CD14-positive monocyte (primary cell): Measurements from ENCODE around the gene CLEC18A. TPM values are rescaled to one million over a fixed set of nuclear protein-coding genes. Genes with fewer than 3 reads are reported as not detected.
A peak's percentile ranks its signal among the peaks of the same experiment; 100 is the strongest.

Experiments used
- DNase-seq, 3 donors: peaks; one replicate each; pipeline ENCODE4 v3.0.0-alpha.2; 2011 to 2022
- H2AFZ ChIP-seq: 2 replicates; pipeline ENCODE4 v1.6.0; 2012; ENCODE audit warnings: mild to moderate bottlenecking, low read depth, low read length, inconsistent platforms; ENCODE audit not compliant: insufficient read depth, poor library complexity, severe bottlenecking
- H3K27ac ChIP-seq, 2 donors: 1 replicate in 1 of 2; 2 replicates in 1 of 2; pipeline ENCODE4 v1.5.1; 2012 to 2013; ENCODE audit warnings: low read length in 2 of 2, control low read depth in 1 of 2, inconsistent platforms in 1 of 2, low read depth in 1 of 2, mild to moderate bottlenecking in 1 of 2
- H3K27me3 ChIP-seq, 2 donors: one replicate each; pipeline versions ENCODE4 v1.6.0 to v1.6.1; 2011 to 2013; ENCODE audit warnings: low read length in 2 of 2; ENCODE audit not compliant: control insufficient read depth in 2 of 2, insufficient read depth in 2 of 2
- H3K36me3 ChIP-seq, 2 donors: replicated peaks in 1 of 2; 1 replicate in 1 of 2; 2 replicates in 1 of 2; pipeline versions ENCODE4 v1.5.1 to v1.6.1; 2012 to 2013; ENCODE audit warnings: low read length in 2 of 2, control low read depth in 1 of 2, inconsistent platforms in 1 of 2, mild to moderate bottlenecking in 1 of 2; ENCODE audit not compliant: insufficient read depth in 2 of 2, control insufficient read depth in 1 of 2
- H3K4me1 ChIP-seq, 2 donors: 1 replicate in 1 of 2; 2 replicates in 1 of 2; pipeline versions ENCODE4 v1.5.1 to v1.6.1; 2012 to 2013; ENCODE audit warnings: low read length in 2 of 2, control low read depth in 1 of 2, inconsistent platforms in 1 of 2, mild to moderate bottlenecking in 1 of 2, moderate library complexity in 1 of 2; ENCODE audit not compliant: insufficient read depth in 2 of 2, control insufficient read depth in 1 of 2
- H3K4me2 ChIP-seq: replicated peaks from 2 replicates; pipeline ENCODE3; 2012; ENCODE audit warnings: low read length, moderate library complexity, mild to moderate bottlenecking; ENCODE audit not compliant: poor library complexity, severe bottlenecking; ENCODE audit errors: extremely low read depth
- H3K4me3 ChIP-seq, 3 experiments: fragments of 200-600 bp in 1 of 3; sonication (generic) in 1 of 3; replicated peaks in 1 of 3; 1 replicate in 2 of 3; 2 replicates in 1 of 3; pipeline ENCODE4 v1.5.1; 2011 to 2013; ENCODE audit warnings: low read length in 3 of 3, mild to moderate bottlenecking in 3 of 3, control low read depth in 2 of 3, low read depth in 2 of 3, inconsistent platforms in 1 of 3, moderate library complexity in 1 of 3
- H3K79me2 ChIP-seq: 2 replicates; pipeline ENCODE4 v1.6.0; 2012; ENCODE audit warnings: mild to moderate bottlenecking, control low read depth, inconsistent platforms, low read length, moderate library complexity; ENCODE audit not compliant: insufficient read depth
- H3K9ac ChIP-seq: 2 replicates; pipeline ENCODE4 v1.6.0; 2017; ENCODE audit warnings: low read length, mild to moderate bottlenecking; ENCODE audit not compliant: insufficient read depth, poor library complexity, severe bottlenecking
- H3K9me3 ChIP-seq, 2 donors: replicated peaks in 1 of 2; 1 replicate in 1 of 2; 2 replicates in 1 of 2; pipeline versions ENCODE4 v1.5.1 to v1.6.1; 2012 to 2013; ENCODE audit warnings: low read length in 2 of 2, control low read depth in 1 of 2; ENCODE audit not compliant: control insufficient read depth in 1 of 2, insufficient read depth in 1 of 2
- H4K20me1 ChIP-seq: 2 replicates; pipeline ENCODE4 v1.6.0; 2012; ENCODE audit warnings: mild to moderate bottlenecking, low read length, control low read depth, moderate library complexity; ENCODE audit not compliant: insufficient read depth
- H3K27ac Mint-ChIP-seq, 7 donors: one replicate each; pipeline ENCODE4 v1.8.0; 2020; ENCODE audit warnings: mild to moderate bottlenecking in 7 of 7, mixed read lengths in 7 of 7, moderate library complexity in 6 of 7, inconsistent platforms in 2 of 7
- H3K27me3 Mint-ChIP-seq, 3 donors: one replicate each; pipeline ENCODE4 v1.8.0; 2021 to 2022; ENCODE audit warnings: low read depth in 3 of 3, mild to moderate bottlenecking in 3 of 3, mixed read lengths in 3 of 3, moderate library complexity in 3 of 3, inconsistent platforms in 1 of 3
- H3K36me3 Mint-ChIP-seq, 2 donors: one replicate each; pipeline ENCODE4 v1.8.0; 2020; ENCODE audit warnings: mixed read lengths in 2 of 2, inconsistent platforms in 1 of 2, mild to moderate bottlenecking in 1 of 2
- H3K4me1 Mint-ChIP-seq: one replicate; pipeline ENCODE4 v1.8.0; 2020; ENCODE audit warnings: mild to moderate bottlenecking, mixed read lengths
- H3K4me3 Mint-ChIP-seq, 2 donors: one replicate each; pipeline ENCODE4 v1.8.0; 2020; ENCODE audit warnings: mild to moderate bottlenecking in 2 of 2, mixed read lengths in 2 of 2, moderate library complexity in 1 of 2
- H3K9me3 Mint-ChIP-seq, 7 donors: one replicate each; pipeline ENCODE4 v1.8.0; 2020 to 2022; ENCODE audit warnings: mixed read lengths in 7 of 7, mild to moderate bottlenecking in 6 of 7, moderate library complexity in 6 of 7, inconsistent platforms in 2 of 7
- WGBS: methylation state at CpG from one replicate; pipeline ENCODE4 v1.1.5; 2013; ENCODE audit warnings: missing lambda C conversion rate; ENCODE audit not compliant: insufficient coverage; 5-methylcytosine and 5-hydroxymethylcytosine counted together
- intact Hi-C, 2 donors: fragments of 100-400 bp; cut with micrococcal nuclease; formaldehyde crosslinking; loops; one replicate each; pipeline versions ENCODE4 v1.15.0 to v1.15.1; 2023
- polyA plus RNA-seq, 3 donors: library from polyadenylated mRNA; depleted of rRNA in 1 of 3; unstranded in 2 of 3; stranded (reverse) in 1 of 3; fragments of 300-500 nt in 2 of 3; fragments of >200 nt in 1 of 3; fragmentation: Illumina TruSeq in 2 of 3; gene quantifications; 1 replicate in 2 of 3; 2 replicates in 1 of 3; pipeline ENCODE4 v1.2.3, GENCODE V29; 2012 to 2021
- TF ChIP-seq, protein P1 (sequence below): fragments of 200-600 bp; IDR thresholded peaks from one replicate; pipeline ENCODE4 v1.8.0; 2022; ENCODE audit warnings: antibody characterized with exemption, mild to moderate bottlenecking

CLEC18A gene
- polyA plus RNA-seq, 3 donors = 2.7 TPM; not detected in 2

DNA sequence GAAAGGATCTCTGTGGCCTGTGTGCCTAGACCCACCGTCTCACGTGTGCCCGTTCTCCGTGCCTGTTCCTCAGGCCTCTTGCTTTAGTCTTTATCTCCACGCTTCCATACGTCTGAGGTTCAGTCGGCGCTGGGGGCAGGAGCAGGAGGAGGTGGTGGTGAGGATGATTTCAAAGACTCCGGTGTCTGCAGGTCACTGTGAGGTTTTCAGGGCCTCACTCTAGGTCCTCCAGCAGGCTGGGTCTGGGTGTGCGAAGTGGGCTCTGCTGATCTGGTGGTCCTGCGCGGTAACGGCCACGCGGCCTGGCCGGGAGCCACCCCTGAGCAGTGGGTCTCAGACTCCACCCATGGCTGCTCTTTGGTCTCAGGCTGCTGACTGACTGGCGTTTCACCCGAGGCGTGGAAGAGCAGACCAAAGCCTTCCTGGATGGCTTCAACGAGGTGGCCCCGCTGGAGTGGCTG, 14.4 kb upstream of the CLEC18A start:
- Histone ChIP-seq H3K27me3 (no peaks in the 10 kb centered on the region), H4K20me1 (no peaks in the 10 kb centered on the region), H3K4me3 (no peak overlapping the region), H3K79me2 (no peaks in the 10 kb centered on the region), H3K27ac (no peak overlapping the region), H3K9me3 (no peaks in the 10 kb centered on the region), H3K36me3 (peaks cover 100% of the 10 kb centered on the region in 2 donors), H3K4me1 (no peaks in the 10 kb centered on the region), H3K9ac (no peak overlapping the region), H3K4me2 (no peak overlapping the region), H2AFZ (no peak overlapping the region)
- no peaks in the 10 kb centered on the region for H3K9me3 Mint-ChIP-seq
- H3K27ac Mint-ChIP-seq = no peak overlapping the region
- H3K27me3 Mint-ChIP-seq = peaks cover 0 to 2% (median 0%) of the 10 kb centered on the region in 3 donors
- peaks cover 90 to 98% of the 10 kb centered on the region in 2 donors for H3K36me3 Mint-ChIP-seq
- intact Hi-C loops = no loop called here
- TF ChIP-seq, protein P1, sequence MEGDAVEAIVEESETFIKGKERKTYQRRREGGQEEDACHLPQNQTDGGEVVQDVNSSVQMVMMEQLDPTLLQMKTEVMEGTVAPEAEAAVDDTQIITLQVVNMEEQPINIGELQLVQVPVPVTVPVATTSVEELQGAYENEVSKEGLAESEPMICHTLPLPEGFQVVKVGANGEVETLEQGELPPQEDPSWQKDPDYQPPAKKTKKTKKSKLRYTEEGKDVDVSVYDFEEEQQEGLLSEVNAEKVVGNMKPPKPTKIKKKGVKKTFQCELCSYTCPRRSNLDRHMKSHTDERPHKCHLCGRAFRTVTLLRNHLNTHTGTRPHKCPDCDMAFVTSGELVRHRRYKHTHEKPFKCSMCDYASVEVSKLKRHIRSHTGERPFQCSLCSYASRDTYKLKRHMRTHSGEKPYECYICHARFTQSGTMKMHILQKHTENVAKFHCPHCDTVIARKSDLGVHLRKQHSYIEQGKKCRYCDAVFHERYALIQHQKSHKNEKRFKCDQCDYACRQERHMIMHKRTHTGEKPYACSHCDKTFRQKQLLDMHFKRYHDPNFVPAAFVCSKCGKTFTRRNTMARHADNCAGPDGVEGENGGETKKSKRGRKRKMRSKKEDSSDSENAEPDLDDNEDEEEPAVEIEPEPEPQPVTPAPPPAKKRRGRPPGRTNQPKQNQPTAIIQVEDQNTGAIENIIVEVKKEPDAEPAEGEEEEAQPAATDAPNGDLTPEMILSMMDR = no peak
- no peaks in the 10 kb centered on the region for H3K4me1 Mint-ChIP-seq
- 99% methylated on average over 19 of the region's 21 CpGs for WGBS
- H3K4me3 Mint-ChIP-seq = no peak overlapping the region
- DNase-seq = no peak

DNA sequence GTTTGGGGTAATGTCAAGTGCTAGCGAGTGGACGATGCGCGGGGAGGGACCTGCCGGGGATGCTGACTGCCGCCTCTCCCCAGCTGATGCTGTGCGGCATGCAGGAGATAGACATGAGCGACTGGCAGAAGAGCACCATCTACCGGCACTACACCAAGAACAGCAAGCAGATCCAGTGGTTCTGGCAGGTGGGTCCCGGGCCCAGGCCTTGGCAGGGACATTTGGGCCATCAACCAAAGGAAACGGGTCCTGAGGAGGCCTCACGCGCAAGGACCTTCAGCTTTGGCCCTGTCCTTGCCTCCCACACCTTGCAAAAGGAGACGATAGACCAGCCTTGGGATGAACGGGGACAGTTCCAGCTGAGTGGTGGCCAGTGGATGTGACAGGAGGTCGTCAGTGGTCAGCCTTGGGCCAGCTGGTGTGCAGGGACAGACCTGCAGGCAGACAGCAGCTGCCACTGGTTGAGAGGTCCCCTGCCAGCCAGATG, 13.6 kb upstream of the CLEC18A start:
- whole genome bisulfite sequencing = over 99% methylated on average over 15 of the region's 16 CpGs
- Histone ChIP-seq H3K79me2 (no peaks in the 10 kb centered on the region), H3K9ac (no peak overlapping the region), H3K4me3 (no peak overlapping the region), H2AFZ (no peak overlapping the region), H3K4me1 (no peaks in the 10 kb centered on the region), H3K36me3 (peaks cover 97 to 100% of the 10 kb centered on the region in 2 donors), H4K20me1 (no peaks in the 10 kb centered on the region), H3K4me2 (no peak overlapping the region), H3K9me3 (no peaks in the 10 kb centered on the region), H3K27me3 (no peaks in the 10 kb centered on the region), H3K27ac (no peak overlapping the region)
- no peak for DNase-seq
- intact Hi-C loops = no loop called here
- no peak overlapping the region for H3K4me3 Mint-ChIP-seq
- H3K9me3 Mint-ChIP-seq = no peaks in the 10 kb centered on the region
- no peaks in the 10 kb centered on the region for H3K4me1 Mint-ChIP-seq
- peaks cover 0 to 2% (median 0%) of the 10 kb centered on the region in 3 donors for H3K27me3 Mint-ChIP-seq
- H3K36me3 Mint-ChIP-seq = peaks cover 86 to 95% of the 10 kb centered on the region in 2 donors
- TF ChIP-seq, protein P1 = no peak
- peak overlapping the region in 1 of 7 donors; percentile 76 for H3K27ac Mint-ChIP-seq
